Epithelial cell of proximal tubule (primary cell): ENCODE data around the gene CPAMD8. TPM values are rescaled to one million over a fixed set of nuclear protein-coding genes. Genes with fewer than 3 reads are reported as not detected.

Experiments used
- DNase-seq: peaks from one replicate; pipeline ENCODE4 v3.0.0-alpha.2; 2011; ENCODE audit warnings: low read depth
- H3K4me3 ChIP-seq: 2 replicates; pipeline ENCODE4 v1.5.1; 2011; ENCODE audit warnings: low read depth, mild to moderate bottlenecking, low read length
- CTCF ChIP-seq: conservative IDR thresholded peaks from 2 replicates; pipeline ENCODE4 v1.5.1; 2012; ENCODE audit warnings: low read depth, mild to moderate bottlenecking, low read length
- total RNA-seq: library from RNA; depleted of rRNA; stranded (reverse); fragments of >200 nt; gene quantifications from 2 replicates; pipeline ENCODE4 v1.2.3, GENCODE V29; 2015

Gene CPAMD8
- total RNA-seq, 1 donor from 2014 or later, result 8.2 TPM

- H3K4me3 ChIP-seq, result no peak overlapping the region
- TF ChIP-seq CTCF, result no peak
- DNase-seq, result no peak
Measured at GRCh38 chr19:16887353-16888265, 139.0 kb downstream of the CPAMD8 start.

- H3K4me3 ChIP-seq, result no peak overlapping the region
Measured at GRCh38 chr19:16886305-16886880, 140.2 kb downstream of the CPAMD8 start.

GRCh38 chr19:16885166-16885565, 141.4 kb downstream of the CPAMD8 start:
- H3K4me3 ChIP-seq, result no peak overlapping the region
- DNase-seq, result no peak
- TF ChIP-seq CTCF, result no peak

More at GRCh38 chr19:16886305-16886880, 140.2 kb downstream of the CPAMD8 start:
- DNase-seq, result peak; percentile 26
- TF ChIP-seq CTCF, result no peak

- no peak for TF ChIP-seq CTCF
- DNase-seq, result no peak
- no peak overlapping the region for H3K4me3 ChIP-seq
Measured at GRCh38 chr19:16883522-16883921, 143.1 kb downstream of the CPAMD8 start.

- no peak for TF ChIP-seq CTCF
- DNase-seq, result no peak
- H3K4me3 ChIP-seq, result no peak overlapping the region
Measured at GRCh38 chr19:16882146-16882545, 144.5 kb downstream of the CPAMD8 start.

GRCh38 chr19:16880884-16881554, 145.6 kb downstream of the CPAMD8 start:
- TF ChIP-seq CTCF, result no peak
- no peak overlapping the region for H3K4me3 ChIP-seq
- no peak for DNase-seq
